VCaP (cell line): ENCODE data around the gene GOLPH3L.
"Not testable (repeated sequence)": the region's sequence is repeated elsewhere in the genome, so short reads cannot be mapped to it uniquely, and the experiment has no call there.

ENCODE experiments used
- H3K27ac ChIP-seq: fragments of 450-650 bp; 2 replicates; pipeline ENCODE4 v1.5.1; 2017
- TF ChIP-seq, protein P1 (sequence below): fragments of 450-650 bp; conservative IDR thresholded peaks from 2 replicates; pipeline ENCODE4 v1.5.1; 2017; ENCODE audit warnings: mild to moderate bottlenecking, moderate library complexity

The GOLPH3L gene

DNA sequence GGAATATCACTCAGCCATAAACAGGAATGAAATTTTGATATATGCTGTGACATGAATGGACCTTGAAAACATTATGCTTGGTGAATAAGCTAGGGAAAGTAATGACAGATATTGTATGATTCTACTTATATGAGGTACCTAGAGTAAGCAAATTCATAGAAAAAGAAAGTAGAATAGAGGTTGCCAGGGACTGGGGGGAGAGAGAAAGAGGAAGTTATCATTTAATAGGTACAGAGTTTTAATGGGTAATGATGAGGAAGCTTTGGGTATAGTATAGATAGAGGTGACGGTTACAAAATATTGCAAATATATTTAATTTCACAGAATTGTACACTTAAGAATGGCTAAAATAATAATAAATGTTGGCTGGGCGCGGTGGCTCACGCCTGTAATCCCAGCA lies 36.4 kb downstream of the GOLPH3L start:
- TF ChIP-seq, protein P1, sequence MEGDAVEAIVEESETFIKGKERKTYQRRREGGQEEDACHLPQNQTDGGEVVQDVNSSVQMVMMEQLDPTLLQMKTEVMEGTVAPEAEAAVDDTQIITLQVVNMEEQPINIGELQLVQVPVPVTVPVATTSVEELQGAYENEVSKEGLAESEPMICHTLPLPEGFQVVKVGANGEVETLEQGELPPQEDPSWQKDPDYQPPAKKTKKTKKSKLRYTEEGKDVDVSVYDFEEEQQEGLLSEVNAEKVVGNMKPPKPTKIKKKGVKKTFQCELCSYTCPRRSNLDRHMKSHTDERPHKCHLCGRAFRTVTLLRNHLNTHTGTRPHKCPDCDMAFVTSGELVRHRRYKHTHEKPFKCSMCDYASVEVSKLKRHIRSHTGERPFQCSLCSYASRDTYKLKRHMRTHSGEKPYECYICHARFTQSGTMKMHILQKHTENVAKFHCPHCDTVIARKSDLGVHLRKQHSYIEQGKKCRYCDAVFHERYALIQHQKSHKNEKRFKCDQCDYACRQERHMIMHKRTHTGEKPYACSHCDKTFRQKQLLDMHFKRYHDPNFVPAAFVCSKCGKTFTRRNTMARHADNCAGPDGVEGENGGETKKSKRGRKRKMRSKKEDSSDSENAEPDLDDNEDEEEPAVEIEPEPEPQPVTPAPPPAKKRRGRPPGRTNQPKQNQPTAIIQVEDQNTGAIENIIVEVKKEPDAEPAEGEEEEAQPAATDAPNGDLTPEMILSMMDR, result no peak
- no peak overlapping the region for H3K27ac ChIP-seq

DNA sequence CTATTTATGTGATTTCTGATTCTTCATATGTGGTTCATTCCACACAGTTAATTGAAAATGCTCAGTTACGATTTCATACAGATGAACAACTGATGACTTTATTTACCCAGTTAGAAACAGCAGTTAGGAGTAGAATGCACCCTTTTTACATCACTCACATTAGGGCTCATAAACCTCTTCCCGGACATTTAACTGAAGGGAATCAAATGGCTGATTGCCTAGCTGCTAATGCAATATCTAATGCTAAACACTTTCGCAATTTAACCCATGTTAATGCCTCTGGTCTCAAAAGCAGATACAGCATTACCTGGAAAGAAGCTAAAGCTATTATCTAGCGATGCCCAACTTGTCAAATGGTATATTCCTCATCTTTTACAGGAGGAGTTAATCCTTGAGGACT lies 39.9 kb downstream of the GOLPH3L start:
- H3K27ac ChIP-seq, result peak overlapping the region; percentile 12; the same call in 1 of the 2 replicates

DNA sequence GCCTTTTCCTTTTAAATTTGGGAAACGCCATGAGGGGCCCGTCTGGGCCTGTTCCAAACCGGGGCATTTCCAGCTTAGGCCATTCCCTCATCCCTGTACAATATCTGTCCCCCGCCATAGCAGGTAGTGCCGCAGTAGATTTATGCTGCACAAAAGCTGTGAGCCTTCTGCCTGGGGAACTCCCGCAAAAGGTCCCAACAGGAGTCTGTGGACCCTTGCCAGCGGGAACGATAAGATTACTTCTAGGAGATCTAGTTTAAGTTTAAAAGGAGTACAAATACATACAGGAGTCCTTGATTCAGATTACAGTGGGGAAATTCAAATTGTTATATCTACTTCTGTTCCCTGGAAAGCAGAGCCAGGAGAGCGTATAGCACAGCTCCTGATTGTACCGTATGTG lies 42.3 kb downstream of the GOLPH3L start:
- H3K27ac ChIP-seq, result not testable (repeated sequence)

DNA sequence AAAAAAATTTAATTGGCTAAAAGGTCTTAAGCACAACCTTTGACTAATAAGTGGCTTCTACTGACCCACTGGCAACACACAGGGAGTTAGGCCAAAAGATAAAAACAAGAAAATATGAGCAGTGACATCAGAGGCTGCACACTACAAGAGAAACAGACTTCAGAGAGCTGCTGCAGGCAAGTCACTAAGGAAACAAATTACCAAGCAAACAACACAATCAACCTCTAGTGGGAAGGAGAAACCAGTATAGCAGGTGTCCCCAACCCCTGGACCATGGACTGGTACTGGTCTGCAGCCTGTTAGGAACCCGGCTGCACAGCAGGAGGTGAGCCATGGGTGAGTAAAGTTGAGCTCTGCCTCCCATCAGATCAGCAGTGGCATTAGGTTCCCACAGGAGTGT lies 46.8 kb downstream of the GOLPH3L start:
- TF ChIP-seq, protein P1, result no peak
- H3K27ac ChIP-seq, result peak overlapping the region; percentile 55

DNA sequence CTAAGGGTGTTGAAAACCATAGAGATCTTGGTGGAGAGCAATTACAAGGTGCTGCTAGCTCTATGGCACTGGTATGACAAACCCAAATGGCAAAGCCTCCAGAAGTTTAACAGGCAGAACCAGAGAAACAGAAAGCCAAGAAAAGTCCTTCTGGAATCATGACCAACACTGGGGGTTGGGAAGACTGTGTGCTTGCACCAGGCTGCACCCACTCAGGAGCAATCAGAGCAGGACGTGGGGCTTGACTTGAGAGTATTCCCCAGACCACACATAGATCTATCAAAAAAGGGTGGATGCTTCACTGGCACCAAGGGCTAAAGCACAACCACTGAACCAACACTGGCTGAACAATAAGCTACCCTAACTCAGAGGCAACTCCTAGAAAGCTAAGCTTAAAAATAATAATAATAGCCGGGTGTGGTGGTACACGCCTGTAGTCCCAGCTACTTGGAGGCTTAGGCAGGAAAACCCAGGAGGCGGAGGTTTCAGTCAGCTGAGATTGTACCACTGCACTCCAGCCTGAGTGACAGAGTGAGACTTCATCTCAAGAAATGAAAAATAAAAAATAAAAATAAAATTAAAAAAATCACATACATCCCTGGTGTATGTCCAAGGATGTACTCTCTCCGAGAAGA lies 47.4 kb downstream of the GOLPH3L start:
- TF ChIP-seq, protein P1, result no peak
- peak overlapping the region; percentile 55 for H3K27ac ChIP-seq

DNA sequence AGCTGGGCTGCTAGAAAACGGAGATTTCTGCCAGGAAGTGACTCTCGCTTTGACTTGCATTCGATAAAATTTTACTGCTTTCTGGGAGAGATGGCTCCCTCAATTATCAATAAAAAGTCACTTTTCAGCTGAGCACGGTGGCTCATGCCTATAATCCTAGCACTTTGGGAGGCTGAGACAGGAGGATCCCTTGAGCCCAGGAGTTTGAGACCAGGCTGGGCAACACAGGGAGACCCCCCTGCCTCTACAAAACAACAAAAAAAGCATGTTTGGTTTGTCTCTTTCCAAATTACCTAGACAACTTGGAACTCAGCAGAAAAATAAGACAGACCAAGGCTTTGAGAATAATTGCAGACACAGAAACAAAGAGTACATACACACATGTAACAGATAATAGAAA lies 54.7 kb downstream of the GOLPH3L start:
- H3K27ac ChIP-seq, result no peak overlapping the region
- TF ChIP-seq, protein P1, result no peak

DNA sequence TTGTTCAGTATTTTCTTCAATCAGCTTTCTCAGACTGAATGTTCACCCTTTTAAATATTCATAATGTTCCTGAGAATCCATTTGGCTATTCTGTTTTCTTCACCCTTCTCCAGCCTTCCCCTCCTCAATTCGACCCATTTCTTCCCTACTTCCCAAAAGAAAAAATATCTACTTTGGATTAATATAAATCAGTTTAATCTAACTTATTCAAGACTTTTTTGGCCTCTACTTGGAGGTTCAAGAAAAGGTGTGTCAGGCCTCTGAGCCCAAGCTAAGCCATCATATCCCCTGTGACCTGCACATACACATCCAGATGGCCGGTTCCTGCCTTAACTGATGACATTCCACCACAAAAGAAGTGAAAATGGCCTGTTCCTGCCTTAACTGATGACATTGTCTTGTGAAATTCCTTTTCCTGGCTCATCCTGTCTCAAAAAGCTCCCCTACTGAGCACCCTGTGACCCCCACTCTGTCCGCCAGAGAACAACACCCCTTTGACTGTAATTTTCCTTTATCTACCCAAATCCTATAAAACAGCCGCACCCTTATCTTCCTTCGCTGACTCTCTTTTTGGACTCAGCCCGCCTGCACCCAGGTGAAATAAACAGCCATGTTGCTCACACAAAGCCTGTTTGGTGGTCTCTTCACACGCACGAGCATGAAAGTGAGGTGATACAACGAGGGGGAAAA lies 55.7 kb downstream of the GOLPH3L start:
- H3K27ac ChIP-seq, result not testable (repeated sequence)

DNA sequence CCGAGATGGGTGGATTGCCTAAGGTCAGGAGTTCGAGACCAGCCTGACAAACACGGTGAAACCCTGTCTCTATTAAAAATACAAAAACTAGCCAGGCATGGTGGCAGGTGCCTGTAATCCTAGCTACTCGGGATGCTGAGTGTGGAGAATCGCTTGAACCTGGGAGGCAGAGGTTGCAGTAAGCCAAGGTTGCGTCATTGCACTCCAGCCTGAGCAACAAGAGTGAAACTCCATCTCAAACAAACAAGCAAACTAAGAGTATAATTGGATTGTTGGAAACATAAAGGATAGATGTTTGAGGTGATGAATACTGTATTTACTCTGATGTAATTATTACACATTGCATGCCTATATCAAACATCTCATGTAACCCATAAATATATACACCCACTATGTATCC lies 58.5 kb downstream of the GOLPH3L start:
- not testable (repeated sequence) for H3K27ac ChIP-seq

DNA sequence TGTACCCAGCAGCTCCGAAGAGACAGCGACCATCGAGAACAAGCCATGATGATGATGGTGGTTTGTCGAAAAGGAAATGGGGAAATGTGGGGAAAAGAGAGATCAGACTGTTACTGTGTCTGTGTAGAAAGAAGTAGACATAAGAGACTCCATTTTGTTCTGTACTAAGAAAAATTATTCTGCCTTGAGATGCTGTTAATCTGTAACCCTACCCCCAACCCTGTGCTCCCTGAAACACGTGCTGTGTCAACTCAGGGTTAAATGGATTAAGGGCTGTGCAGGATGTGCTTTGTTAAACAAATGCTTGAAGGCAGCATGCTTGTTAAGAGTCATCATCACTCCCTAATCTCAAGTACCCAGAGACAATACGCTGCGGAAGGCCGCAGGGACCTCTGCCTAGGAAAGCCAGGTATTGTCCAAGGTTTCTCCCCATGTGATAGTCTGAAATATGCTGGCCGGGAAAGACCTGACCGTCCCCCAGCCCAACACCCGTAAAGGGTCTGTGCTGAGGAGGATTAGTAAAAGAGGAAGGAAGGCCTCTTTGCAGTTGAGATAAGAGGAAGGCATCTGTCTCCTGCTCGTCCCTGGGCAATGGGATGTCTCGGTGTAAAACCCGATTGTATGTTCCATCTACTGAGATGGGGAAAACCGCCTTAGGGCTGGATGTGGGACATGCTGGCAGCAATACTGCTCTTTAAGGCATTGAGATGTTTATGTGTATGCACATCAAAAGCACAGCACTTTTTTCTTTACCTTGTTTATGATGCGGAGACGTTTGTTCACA lies 61.9 kb downstream of the GOLPH3L start:
- H3K27ac ChIP-seq, result not testable (repeated sequence)

DNA sequence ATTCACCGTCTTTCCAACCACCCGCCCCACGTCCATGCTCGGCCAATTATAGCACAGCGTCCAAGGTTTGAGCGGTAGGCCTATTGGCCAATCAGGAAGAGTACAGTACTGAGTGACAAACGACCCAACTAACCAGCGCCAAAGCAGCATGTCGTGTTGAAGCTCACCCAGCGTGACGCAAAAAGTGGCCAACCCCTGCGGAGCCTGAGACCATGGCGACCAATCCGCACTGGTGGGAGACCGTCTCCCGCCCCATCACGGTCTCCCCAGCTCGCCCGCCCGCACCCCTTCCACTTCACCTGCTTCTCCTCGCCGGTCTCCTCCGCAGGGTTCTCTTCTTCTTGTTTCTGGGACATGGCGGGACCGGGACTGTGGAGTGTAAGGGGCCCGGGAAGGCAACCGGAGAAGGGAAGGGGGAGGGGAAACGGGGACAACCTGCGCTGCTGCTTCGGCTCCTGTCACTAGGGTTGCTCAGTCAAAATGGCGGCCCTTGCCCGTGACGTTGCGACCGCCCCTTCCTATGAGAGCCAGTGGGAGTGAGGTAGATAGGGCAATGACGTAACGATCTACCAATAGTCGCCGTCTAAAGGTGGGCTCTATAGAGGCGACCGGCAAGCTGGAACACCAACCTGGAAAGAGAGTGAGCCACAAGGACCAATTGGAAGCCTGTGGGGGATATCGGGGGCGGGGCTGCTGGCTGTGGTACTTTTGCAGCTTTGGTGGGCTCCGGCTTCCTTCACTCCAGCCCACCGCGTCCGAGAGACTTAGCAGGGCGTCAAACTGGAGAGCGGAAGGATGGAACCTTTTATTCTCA lies 67.6 kb downstream of the GOLPH3L start, which contains the start of gene ENSA:
TSS of gene ENSA (minus strand) at position 498 of the 814 bp plus-strand sequence. CDS start at position 356, 142 bp downstream.
- peak within 1 kb of the TSS; percentile 95 for H3K27ac ChIP-seq
- TF ChIP-seq, protein P1, result no peak
